ENCODE data around the gene SOBP. TPM values are rescaled to one million over a fixed set of nuclear protein-coding genes. Genes with fewer than 3 reads are reported as not detected.

The SOBP gene
- total and polyA plus RNA-seq, 2 donors (not counting 3 experiments of a cell fraction or from before 2014, with no cell fraction given) = 0.35 to 6.6 TPM

DNA sequence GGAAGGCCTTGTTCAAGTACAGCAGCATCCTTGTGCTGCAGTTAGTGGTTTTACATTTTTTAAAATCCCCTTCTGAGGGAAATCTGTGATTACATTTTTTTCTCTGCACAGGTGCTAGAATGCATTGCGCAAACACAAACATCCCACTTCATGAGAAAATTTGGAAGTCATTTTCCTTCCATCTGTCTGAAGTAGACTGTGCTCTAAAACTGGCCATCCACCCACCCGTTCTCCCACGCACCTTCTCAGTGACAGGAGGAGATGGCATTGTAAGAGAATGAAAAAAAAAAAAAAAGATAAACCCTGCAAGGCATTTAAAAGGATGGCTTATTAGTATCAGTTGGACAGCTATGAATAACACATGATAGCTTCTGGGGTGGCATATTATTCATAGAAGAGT, 65.0 kb downstream of the SOBP start:
- POLR2A ChIA-PET = no interaction called here
- BruUV-seq (replicated peaks) = no TSS peak
- Histone ChIP-seq H3K27me3 (ENCODE audit: control insufficient read depth in 2 of 2, insufficient read depth in 2 of 2, low read length in 2 of 2) (no peaks in the 10 kb centered on the region), H4K20me1 (replicated peaks; ENCODE audit: control insufficient read depth, extremely low read depth, insufficient read depth, low read length) (no peaks in the 10 kb centered on the region), H3K36me3 (ENCODE audit: control insufficient read depth in 2 of 2, extremely low read depth in 1 of 2, insufficient read depth in 2 of 2, low read length in 2 of 2) (no peaks in the 10 kb centered on the region), H3K4me2 (ENCODE audit: insufficient read depth, low read length) (no peak overlapping the region), H3K4me3 (replicated peaks in 1 of 3; ENCODE audit: insufficient read depth in 1 of 3, low read depth in 1 of 3, low read length in 3 of 3) (no peak overlapping the region), H3K9ac (replicated peaks; ENCODE audit: extremely low read depth, insufficient read depth, low read length) (no peak overlapping the region), H3K9me3 (replicated peaks; ENCODE audit: control insufficient read depth, insufficient read depth, low read length) (no peaks in the 10 kb centered on the region), H3K4me1 (ENCODE audit: control insufficient read depth, extremely low read depth, insufficient read depth, low read length) (no peaks in the 10 kb centered on the region), H3K9me1 (replicated peaks; ENCODE audit: control insufficient read depth, extremely low read depth, insufficient read depth, low read length) (no peaks in the 10 kb centered on the region), H2AFZ (ENCODE audit: low read depth, low read length) (no peak overlapping the region), H3K79me2 (ENCODE audit: control insufficient read depth, insufficient read depth, low read length) (no peaks in the 10 kb centered on the region), H3K27ac (ENCODE audit: insufficient read depth, low read depth, low read length) (no peak overlapping the region)
- dilution Hi-C loops (cut with MboI; ENCODE audit: extremely low pct_ligation_motif_present, low sequenced_read_pairs) (no loop called here), intact Hi-C loops (cut with micrococcal nuclease) (no loop called here)
- CTCF ChIA-PET = interaction anchor here (0.9 to 2.2 kb wide), 2 partner anchors 9 to 18 kb away, joined by 3 to 6 read pairs; no protein-coding TSS in a partner anchor
- no peak for DNase-seq (ENCODE audit: low read depth, low spot score)
- FAIRE-seq = no peak
- TF ChIP-seq MYC (IDR thresholded peaks at IDR 0.05; ENCODE audit: low read depth, low read length) (no peak), JUN (IDR thresholded peaks at IDR 0.05; ENCODE audit: borderline replicate concordance, insufficient read depth, insufficient read length, low read depth) (no peak), EZH2 (IDR thresholded peaks at IDR 0.05; ENCODE audit: borderline replicate concordance, low read depth, low read length, severe bottlenecking) (no peak), FOS (IDR thresholded peaks at IDR 0.05; ENCODE audit: borderline replicate concordance, insufficient read depth, low read length) (no peak), GATA2 (IDR thresholded peaks at IDR 0.05; ENCODE audit: insufficient read depth, insufficient read length, low read depth, low read length) (no peak), POLR2AphosphoS5 (IDR thresholded peaks at IDR 0.05; ENCODE audit: insufficient read depth, low read depth, low read length) (no peak), POLR2A (IDR thresholded peaks at IDR 0.05; ENCODE audit: low read depth, low read length) (no peak)
- TF ChIP-seq, protein P1, sequence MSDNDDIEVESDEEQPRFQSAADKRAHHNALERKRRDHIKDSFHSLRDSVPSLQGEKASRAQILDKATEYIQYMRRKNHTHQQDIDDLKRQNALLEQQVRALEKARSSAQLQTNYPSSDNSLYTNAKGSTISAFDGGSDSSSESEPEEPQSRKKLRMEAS (IDR thresholded peaks at IDR 0.05; ENCODE audit: insufficient read depth, insufficient read length) = no peak
- TF ChIP-seq, protein P2, sequence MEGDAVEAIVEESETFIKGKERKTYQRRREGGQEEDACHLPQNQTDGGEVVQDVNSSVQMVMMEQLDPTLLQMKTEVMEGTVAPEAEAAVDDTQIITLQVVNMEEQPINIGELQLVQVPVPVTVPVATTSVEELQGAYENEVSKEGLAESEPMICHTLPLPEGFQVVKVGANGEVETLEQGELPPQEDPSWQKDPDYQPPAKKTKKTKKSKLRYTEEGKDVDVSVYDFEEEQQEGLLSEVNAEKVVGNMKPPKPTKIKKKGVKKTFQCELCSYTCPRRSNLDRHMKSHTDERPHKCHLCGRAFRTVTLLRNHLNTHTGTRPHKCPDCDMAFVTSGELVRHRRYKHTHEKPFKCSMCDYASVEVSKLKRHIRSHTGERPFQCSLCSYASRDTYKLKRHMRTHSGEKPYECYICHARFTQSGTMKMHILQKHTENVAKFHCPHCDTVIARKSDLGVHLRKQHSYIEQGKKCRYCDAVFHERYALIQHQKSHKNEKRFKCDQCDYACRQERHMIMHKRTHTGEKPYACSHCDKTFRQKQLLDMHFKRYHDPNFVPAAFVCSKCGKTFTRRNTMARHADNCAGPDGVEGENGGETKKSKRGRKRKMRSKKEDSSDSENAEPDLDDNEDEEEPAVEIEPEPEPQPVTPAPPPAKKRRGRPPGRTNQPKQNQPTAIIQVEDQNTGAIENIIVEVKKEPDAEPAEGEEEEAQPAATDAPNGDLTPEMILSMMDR (IDR thresholded peaks at IDR 0.05; ENCODE audit: extremely low read depth in 1 of 2, insufficient read depth in 1 of 2, low read depth in 1 of 2, low read length in 2 of 2) = no peak
